DND-41 (cell line): Measurements from ENCODE around the gene MVB12B.

ENCODE experiments used
- CTCF ChIP-seq: IDR thresholded peaks from 2 replicates; pipeline ENCODE4 v1.5.1; 2012; ENCODE audit warnings: borderline replicate concordance, low read length, moderate library complexity, mild to moderate bottlenecking; ENCODE audit not compliant: poor library complexity, severe bottlenecking; ENCODE audit errors: extremely low read depth
- EZH2 ChIP-seq: IDR thresholded peaks from 3 replicates; pipeline ENCODE4 v1.6.1; 2012; ENCODE audit warnings: borderline replicate concordance, low read depth, mild to moderate bottlenecking, moderate library complexity, low read length, inconsistent platforms; ENCODE audit not compliant: severe bottlenecking

GRCh38 chr9:126304207-126304970, 22.2 kb upstream of the MVB12B start:
- TF ChIP-seq CTCF = no peak
- TF ChIP-seq EZH2 = no peak
